Hematopoietic multipotent progenitor cell treated with erythropoietin and hydrocortisone succinate and interleukin-3 and kit ligand, for 4 days (in vitro differentiated cells): Measurements from ENCODE around the gene RMRP.

Source experiments
- DNase-seq: peaks from one replicate; pipeline ENCODE4 v3.0.0-alpha.2; 2015

RMRP gene

GRCh38 chr9:35686222-35687203, 28.7 kb upstream of the RMRP start:
- DNase-seq = no peak

GRCh38 chr9:35685506-35685905, 27.7 kb upstream of the RMRP start:
- no peak for DNase-seq

GRCh38 chr9:35684921-35685320, 27.1 kb upstream of the RMRP start:
- DNase-seq = no peak

GRCh38 chr9:35683323-35683722, 25.5 kb upstream of the RMRP start:
- no peak for DNase-seq

GRCh38 chr9:35682520-35683315, 24.9 kb upstream of the RMRP start:
- no peak for DNase-seq

GRCh38 chr9:35682051-35682450, 24.2 kb upstream of the RMRP start:
- DNase-seq = no peak

GRCh38 chr9:35681341-35682002, 23.7 kb upstream of the RMRP start:
- DNase-seq = no peak

- no peak for DNase-seq
Observed at GRCh38 chr9:35680331-35681105, 22.7 kb upstream of the RMRP start.

GRCh38 chr9:35679766-35680330, 22.0 kb upstream of the RMRP start:
- DNase-seq = no peak

GRCh38 chr9:35679091-35679490, 21.3 kb upstream of the RMRP start:
- no peak for DNase-seq

- peak; percentile 50 for DNase-seq
Observed at GRCh38 chr9:35675732-35676392, 18.0 kb upstream of the RMRP start.

GRCh38 chr9:35675204-35675603, 17.4 kb upstream of the RMRP start:
- DNase-seq = no peak

- no peak for DNase-seq
Observed at GRCh38 chr9:35674025-35674361, 16.2 kb upstream of the RMRP start.

GRCh38 chr9:35673132-35674024, 15.6 kb upstream of the RMRP start, which contains the start of gene CA9:
TSS of gene CA9 (plus strand) at chr9:35673928. CDS start at chr9:35673960, 32 bp downstream.
- DNase-seq = no peak

- no peak for DNase-seq
Observed at GRCh38 chr9:35669331-35670145, 11.7 kb upstream of the RMRP start.

GRCh38 chr9:35667939-35668338, 10.1 kb upstream of the RMRP start:
- DNase-seq = no peak

GRCh38 chr9:35666549-35666948, 8.7 kb upstream of the RMRP start:
- no peak for DNase-seq

GRCh38 chr9:35666045-35666444, 8.2 kb upstream of the RMRP start:
- DNase-seq = no peak

- no peak for DNase-seq
Observed at GRCh38 chr9:35665471-35665818, 7.6 kb upstream of the RMRP start.
